ENCODE measurements around the gene IFFO2. TPM values are rescaled to one million over a fixed set of nuclear protein-coding genes. Genes with fewer than 3 reads are reported as not detected.
A peak's percentile ranks its signal among the peaks of the same experiment; 100 is the strongest.

IFFO2 gene
- total and polyA plus RNA-seq, 10 of the 15 experiments (the other 5 are each of a cell fraction or from before 2014, with no cell fraction given): 1.2 to 18.4 (median 6.7) TPM

DNA sequence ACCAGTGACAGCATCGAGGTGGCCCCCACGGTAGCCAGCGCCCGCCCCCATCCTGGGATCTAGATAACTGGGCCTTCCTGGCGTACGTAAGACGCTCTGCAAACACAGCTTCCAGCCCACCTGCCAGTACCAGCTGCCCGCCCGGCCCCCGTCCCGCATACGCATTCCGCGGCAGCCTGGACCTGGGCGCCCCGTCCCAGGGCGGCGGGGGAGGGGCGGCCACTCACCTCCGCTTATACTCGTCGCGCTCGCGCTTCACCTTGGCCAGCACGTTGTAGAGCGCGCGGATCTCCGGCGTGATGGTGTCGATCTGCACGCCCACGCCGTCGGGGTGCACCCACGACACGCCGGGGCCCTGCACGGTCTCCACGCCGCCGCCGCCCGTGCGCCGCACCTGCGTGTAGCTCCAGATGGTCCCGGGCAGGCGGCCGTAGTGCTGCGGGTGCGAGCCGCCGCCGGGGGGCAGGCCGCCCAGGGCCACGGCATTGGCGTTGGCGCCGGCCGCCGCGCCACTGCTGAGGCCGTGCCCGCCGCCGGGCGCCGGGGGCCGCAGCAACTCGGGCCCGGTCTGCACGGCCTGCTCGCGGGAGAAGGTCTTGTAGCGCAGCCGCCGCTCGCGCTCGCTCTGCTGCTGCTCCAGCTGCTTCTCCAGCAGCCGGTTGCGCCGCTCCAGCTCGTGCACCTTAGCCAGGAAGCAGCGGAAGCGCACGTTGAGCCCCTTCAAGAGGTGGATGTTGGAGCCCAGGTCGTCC is 859 bp downstream of the IFFO2 start (continued):
- TF ChIP-seq, protein P1, sequence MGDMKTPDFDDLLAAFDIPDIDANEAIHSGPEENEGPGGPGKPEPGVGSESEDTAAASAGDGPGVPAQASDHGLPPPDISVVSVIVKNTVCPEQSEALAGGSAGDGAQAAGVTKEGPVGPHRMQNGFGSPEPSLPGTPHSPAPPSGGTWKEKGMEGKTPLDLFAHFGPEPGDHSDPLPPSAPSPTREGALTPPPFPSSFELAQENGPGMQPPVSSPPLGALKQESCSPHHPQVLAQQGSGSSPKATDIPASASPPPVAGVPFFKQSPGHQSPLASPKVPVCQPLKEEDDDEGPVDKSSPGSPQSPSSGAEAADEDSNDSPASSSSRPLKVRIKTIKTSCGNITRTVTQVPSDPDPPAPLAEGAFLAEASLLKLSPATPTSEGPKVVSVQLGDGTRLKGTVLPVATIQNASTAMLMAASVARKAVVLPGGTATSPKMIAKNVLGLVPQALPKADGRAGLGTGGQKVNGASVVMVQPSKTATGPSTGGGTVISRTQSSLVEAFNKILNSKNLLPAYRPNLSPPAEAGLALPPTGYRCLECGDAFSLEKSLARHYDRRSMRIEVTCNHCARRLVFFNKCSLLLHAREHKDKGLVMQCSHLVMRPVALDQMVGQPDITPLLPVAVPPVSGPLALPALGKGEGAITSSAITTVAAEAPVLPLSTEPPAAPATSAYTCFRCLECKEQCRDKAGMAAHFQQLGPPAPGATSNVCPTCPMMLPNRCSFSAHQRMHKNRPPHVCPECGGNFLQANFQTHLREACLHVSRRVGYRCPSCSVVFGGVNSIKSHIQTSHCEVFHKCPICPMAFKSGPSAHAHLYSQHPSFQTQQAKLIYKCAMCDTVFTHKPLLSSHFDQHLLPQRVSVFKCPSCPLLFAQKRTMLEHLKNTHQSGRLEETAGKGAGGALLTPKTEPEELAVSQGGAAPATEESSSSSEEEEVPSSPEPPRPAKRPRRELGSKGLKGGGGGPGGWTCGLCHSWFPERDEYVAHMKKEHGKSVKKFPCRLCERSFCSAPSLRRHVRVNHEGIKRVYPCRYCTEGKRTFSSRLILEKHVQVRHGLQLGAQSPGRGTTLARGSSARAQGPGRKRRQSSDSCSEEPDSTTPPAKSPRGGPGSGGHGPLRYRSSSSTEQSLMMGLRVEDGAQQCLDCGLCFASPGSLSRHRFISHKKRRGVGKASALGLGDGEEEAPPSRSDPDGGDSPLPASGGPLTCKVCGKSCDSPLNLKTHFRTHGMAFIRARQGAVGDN (IDR thresholded peaks at IDR 0.05): peak; percentile 50; the same call in 1 of the 2 replicates
- TF ChIP-seq, protein P2, sequence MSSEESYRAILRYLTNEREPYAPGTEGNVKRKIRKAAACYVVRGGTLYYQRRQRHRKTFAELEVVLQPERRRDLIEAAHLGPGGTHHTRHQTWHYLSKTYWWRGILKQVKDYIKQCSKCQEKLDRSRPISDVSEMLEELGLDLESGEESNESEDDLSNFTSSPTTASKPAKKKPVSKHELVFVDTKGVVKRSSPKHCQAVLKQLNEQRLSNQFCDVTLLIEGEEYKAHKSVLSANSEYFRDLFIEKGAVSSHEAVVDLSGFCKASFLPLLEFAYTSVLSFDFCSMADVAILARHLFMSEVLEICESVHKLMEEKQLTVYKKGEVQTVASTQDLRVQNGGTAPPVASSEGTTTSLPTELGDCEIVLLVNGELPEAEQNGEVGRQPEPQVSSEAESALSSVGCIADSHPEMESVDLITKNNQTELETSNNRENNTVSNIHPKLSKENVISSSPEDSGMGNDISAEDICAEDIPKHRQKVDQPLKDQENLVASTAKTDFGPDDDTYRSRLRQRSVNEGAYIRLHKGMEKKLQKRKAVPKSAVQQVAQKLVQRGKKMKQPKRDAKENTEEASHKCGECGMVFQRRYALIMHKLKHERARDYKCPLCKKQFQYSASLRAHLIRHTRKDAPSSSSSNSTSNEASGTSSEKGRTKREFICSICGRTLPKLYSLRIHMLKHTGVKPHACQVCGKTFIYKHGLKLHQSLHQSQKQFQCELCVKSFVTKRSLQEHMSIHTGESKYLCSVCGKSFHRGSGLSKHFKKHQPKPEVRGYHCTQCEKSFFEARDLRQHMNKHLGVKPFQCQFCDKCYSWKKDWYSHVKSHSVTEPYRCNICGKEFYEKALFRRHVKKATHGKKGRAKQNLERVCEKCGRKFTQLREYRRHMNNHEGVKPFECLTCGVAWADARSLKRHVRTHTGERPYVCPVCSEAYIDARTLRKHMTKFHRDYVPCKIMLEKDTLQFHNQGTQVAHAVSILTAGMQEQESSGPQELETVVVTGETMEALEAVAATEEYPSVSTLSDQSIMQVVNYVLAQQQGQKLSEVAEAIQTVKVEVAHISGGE (CRISPR knock-in tag; IDR thresholded peaks at IDR 0.05): no peak
- no peak for TF ChIP-seq RBBP5 (conservative IDR thresholded peaks at IDR 0.05)
- no peak for TF ChIP-seq ETV6 (conservative IDR thresholded peaks at IDR 0.05 in 1 of 2, IDR thresholded peaks at IDR 0.05 in 1 of 2; ENCODE audit: borderline replicate concordance in 1 of 2, low read depth in 1 of 2)
- TF ChIP-seq, protein P3, sequence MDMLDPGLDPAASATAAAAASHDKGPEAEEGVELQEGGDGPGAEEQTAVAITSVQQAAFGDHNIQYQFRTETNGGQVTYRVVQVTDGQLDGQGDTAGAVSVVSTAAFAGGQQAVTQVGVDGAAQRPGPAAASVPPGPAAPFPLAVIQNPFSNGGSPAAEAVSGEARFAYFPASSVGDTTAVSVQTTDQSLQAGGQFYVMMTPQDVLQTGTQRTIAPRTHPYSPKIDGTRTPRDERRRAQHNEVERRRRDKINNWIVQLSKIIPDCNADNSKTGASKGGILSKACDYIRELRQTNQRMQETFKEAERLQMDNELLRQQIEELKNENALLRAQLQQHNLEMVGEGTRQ (IDR thresholded peaks at IDR 0.05; ENCODE audit: borderline replicate concordance, low read depth, low read length): no peak
- TF ChIP-seq TAF1 (IDR thresholded peaks at IDR 0.05; ENCODE audit: borderline replicate concordance, low read depth, low read length): no peak
- TF ChIP-seq HDGF (IDR thresholded peaks at IDR 0.05): no peak
- no peak for TF ChIP-seq GABPA (IDR thresholded peaks at IDR 0.05; ENCODE audit: low read depth)
- no peak for TF ChIP-seq PAX5 (IDR thresholded peaks at IDR 0.05; ENCODE audit: borderline replicate concordance, low read depth, low read length)
- no peak for TF ChIP-seq SMC3 (IDR thresholded peaks at IDR 0.05; ENCODE audit: borderline replicate concordance, low read length)
- TF ChIP-seq FOS (IDR thresholded peaks at IDR 0.05; ENCODE audit: borderline replicate concordance, extremely low read depth, insufficient read length): no peak
- TF ChIP-seq TCF12 (IDR thresholded peaks at IDR 0.05; ENCODE audit: low read depth, low read length): no peak
- TF ChIP-seq MTA2 (IDR thresholded peaks at IDR 0.05; ENCODE audit: low read depth): no peak
- no peak for TF ChIP-seq ZNF274 (IDR thresholded peaks at IDR 0.05; ENCODE audit: insufficient read depth, insufficient read length)
- no peak for TF ChIP-seq SUZ12 (IDR thresholded peaks at IDR 0.05; ENCODE audit: unreplicated experiment)
- TF ChIP-seq, protein P4, sequence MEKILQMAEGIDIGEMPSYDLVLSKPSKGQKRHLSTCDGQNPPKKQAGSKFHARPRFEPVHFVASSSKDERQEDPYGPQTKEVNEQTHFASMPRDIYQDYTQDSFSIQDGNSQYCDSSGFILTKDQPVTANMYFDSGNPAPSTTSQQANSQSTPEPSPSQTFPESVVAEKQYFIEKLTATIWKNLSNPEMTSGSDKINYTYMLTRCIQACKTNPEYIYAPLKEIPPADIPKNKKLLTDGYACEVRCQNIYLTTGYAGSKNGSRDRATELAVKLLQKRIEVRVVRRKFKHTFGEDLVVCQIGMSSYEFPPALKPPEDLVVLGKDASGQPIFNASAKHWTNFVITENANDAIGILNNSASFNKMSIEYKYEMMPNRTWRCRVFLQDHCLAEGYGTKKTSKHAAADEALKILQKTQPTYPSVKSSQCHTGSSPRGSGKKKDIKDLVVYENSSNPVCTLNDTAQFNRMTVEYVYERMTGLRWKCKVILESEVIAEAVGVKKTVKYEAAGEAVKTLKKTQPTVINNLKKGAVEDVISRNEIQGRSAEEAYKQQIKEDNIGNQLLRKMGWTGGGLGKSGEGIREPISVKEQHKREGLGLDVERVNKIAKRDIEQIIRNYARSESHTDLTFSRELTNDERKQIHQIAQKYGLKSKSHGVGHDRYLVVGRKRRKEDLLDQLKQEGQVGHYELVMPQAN (conservative IDR thresholded peaks at IDR 0.05): peak; percentile 72
- TF ChIP-seq SIN3A (IDR thresholded peaks at IDR 0.05; ENCODE audit: low read depth, low read length): no peak
- TF ChIP-seq NBN (IDR thresholded peaks at IDR 0.05): 0 out of 2 replicates have a peak, but pooled peaks have one; percentile 21
- peak; percentile 44; the same call in 1 of the 2 replicates for TF ChIP-seq RB1 (IDR thresholded peaks at IDR 0.05; ENCODE audit: borderline replicate concordance)
- TF ChIP-seq SIX5 (IDR thresholded peaks at IDR 0.05; ENCODE audit: low read depth, low read length, severe bottlenecking): no peak

Data from GM12878 (cell line).